Anterior cingulate cortex (tissue), 58 donors: Measurements from ENCODE around the gene MRPS5.

Experiments
- DNase-seq, 58 donors: peaks; one replicate each; lab custom pipeline; 2025; lab: John Stamatoyannopoulos, UW

The MRPS5 gene

DNA sequence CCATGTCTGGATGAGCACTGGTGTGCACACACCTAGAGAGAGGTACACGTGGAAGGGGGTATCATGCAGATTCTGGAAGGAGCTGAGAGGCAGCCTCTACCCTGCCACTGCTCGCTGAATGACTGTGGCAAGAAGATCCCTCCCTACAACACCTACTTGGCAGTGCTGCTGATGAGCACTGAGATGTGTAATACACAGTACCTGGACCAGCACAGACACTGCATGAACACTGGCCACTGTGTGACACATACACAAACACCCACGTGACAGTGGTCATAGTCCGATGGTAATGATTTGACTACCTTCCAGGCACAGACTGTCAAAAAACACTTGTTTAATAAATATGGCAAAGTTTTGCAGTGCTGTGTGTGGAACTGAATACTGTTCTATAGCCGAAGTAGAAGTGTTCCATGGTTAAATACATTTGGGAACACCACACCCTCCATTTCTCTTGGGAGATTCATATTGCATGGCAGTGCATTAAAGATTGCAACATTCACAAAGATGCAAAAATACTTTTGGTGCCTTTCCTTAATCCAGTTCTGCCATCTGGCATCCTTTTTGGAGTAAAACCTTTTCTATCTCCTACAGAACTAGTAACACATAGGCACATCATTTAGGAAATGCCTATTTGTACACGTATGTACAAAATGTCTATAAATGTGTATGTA lies 29.6 kb downstream of the MRPS5 start:
- DNase-seq = no peak

DNA sequence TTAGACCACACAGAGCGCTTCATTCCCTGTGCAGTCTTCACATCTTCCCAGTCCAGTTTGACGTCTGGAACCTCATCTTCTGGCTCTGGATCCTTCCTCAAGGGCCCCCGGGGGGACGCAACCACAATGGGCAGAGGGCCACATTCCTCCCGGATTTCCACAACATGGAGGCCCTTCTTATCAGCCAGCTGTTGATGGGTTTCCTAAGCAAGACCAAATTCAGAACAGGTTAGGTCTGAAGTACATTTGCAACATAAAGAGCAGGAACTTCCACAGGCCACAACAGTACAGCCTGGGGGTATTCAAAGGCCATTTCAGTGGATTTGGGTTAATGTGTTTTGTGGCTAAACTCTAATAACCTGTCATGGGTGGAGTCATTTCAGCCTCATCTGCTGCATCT lies 34.2 kb downstream of the MRPS5 start:
- no peak for DNase-seq

DNA sequence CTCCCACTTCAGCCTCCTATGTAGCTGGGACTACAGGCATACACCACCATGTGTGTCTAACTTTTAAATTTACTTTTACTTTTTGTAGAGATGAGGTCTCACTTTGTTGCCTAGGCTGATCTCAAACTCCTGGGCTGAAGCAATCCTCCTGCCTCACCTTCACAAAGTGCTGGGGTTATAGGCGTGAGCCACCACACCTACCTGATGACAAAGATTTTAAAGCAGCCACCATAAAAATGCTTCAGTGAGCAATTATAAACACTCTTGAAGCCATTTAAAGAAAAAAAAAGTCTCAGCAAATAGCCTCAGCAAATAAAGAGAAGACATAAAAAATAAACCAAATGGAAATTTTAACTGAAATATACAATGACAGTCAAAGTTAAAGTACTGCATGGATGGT lies 35.6 kb downstream of the MRPS5 start:
- no peak for DNase-seq

DNA sequence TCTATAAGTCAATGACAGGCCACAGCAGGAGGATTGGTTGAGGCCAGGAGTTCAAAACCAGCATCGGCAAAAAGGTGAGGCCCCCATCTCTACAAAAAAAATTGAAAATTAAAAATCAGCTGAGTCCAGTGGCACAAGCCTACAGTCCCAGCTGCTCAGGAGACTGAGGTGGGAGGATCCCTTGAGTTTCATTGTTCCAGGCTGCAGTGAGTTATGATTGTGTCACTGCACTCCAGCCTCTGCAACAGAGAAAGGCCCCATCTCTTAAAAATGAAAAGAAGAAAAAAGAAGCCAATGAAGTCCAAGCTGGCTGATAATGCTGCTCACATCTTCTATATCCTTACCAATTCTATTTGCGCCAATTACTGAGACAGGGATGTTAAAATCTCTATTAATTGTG lies 39.1 kb downstream of the MRPS5 start:
- no peak for DNase-seq

DNA sequence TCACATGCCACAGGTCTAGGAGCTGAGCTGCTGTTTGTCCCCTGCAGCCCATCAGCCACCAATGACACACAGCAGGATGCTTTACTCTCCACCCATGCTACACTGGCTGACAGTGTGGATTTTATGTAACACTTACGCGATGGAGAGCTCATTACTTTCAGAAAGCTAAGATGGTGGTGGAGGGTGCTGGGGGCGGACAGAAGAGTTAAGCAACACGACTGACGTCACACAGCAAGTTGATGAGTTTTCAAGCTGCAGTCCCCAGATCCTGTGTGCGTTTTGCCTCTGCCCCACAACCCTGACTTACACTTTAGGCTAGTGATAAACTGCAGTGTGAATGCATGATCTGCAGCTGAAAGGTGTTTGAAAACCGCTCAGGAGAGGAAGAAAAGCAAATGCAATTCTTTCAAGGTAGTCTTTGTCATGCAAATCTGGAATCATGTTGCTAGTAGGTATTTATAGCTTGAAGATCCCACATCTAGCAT lies 42.4 kb downstream of the MRPS5 start:
- peak in 1 of 58 donors; percentile 42 for DNase-seq

DNA sequence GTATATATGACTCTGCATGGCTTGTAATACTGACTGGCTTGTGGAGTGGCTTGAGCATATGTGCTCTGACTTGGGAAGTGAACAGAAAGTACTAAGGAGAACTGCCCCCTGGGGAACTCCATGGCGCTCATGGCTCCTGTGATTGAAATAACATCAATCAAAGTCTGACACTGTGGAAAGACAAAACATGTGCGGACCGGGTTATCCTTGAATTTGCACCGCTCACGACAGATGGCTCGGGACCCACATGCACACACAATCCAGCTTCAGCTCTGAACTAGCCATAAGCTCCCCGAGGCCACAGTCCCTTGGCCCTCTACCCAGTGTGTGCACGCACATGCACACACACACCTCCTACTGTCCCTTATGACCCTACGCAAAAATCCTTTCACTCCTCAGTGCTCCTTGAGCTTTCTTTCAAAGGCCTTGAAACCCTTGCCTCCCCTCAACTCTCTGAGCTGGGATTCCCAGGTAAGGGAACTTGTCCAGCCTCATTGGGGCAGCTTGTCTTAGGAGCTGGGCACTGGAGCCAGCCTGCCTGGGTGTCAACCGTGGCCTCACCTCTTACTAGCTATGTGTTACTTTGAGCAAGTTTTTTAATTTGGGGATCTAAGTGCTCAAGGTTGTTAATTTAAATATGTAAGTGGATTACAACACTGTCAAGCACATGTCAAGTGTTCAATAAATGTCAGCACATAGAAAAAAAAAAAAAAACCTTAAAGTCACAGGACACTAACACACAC lies 43.6 kb downstream of the MRPS5 start:
- DNase-seq = no peak

DNA sequence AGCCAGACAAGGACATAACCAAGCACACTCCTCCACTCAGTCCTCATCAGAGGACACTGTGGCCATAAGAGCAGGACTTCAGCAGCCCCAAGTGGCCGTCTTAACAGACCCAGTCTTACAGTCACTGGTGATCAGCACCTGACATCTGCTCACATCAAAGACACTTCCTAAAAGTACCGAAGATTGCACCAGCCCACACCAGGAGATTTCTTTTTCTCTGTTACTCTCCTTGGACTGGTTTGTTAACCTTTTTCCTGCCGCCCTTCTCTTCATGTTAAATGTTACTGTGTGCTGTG lies 44.1 kb downstream of the MRPS5 start:
- DNase-seq = peak in 8 of 58 donors; percentile 39 to 70 (median 52)

DNA sequence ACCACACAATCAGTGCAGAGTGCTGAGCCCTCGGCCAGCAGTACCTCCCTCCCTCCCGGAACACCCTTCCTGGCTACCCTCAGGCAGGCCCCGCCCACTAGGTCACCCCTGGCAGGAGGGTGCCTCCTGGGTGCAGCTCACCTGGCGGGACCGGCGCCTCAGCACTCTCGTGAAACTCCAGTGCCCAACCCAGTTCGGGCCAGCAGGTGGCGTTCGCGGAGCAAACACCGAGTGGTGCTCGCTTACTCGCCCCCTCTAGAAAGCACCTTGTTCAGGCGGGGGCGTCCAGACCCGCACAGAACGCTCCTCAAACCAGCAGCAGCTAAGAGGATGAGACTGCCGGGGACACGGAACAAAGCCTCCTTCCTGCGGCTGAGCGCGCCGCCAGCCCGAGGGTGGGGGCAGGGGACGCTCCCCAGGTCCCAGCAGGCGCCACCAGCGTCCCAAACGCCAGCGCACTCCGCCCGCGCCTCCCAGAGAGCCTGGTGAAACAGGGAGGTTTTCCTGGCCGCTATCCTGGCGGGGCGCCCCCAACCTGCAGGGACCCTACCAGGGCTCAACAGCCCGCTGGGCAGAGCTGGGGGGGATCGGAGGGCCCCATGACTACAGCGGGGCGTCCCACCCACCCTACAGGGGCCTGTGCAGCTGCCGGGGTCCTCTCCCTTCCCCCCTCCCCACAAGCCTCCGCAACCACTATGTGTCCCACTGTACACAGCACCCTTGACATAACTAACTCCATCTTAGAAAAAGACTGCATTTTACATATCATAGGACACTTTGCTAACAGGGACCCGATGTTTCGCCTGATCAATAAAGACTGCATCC lies 44.7 kb downstream of the MRPS5 start:
- peak in 46 of 58 donors; percentile 30 to 87 (median 66) for DNase-seq

DNA sequence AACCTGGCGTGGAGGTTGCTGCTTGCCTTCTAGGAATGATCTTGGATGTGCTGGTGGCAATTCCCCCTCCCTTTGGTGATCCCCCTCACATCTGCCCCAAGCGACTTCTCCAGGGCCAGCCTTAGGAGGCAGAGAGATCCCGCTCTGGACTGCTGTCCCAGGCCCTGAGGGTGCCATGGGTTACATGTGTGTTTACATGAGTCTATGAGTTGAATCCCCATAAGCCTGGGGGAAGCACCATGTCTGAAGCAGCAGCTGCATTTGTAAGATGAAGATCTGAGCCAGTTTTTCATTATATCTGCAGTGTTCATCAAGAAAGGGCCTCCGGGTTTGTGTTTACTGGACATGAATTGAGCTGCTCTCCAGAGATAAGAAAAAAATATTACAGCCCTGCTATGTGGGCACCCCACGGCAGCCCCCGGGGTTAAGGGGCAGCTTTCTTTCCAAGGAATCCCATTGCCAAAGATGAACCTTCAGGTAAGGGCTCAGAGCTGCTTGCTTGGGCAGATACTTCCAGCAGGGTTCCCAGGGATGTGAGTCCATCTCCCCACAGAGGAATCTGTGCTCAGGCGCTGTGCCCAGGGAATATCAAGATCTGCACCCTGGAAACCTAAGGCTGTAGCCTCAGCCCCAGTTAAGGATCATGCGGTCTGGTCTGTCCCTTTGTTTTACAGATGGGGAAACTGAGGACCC lies 46.0 kb downstream of the MRPS5 start:
- no peak for DNase-seq

DNA sequence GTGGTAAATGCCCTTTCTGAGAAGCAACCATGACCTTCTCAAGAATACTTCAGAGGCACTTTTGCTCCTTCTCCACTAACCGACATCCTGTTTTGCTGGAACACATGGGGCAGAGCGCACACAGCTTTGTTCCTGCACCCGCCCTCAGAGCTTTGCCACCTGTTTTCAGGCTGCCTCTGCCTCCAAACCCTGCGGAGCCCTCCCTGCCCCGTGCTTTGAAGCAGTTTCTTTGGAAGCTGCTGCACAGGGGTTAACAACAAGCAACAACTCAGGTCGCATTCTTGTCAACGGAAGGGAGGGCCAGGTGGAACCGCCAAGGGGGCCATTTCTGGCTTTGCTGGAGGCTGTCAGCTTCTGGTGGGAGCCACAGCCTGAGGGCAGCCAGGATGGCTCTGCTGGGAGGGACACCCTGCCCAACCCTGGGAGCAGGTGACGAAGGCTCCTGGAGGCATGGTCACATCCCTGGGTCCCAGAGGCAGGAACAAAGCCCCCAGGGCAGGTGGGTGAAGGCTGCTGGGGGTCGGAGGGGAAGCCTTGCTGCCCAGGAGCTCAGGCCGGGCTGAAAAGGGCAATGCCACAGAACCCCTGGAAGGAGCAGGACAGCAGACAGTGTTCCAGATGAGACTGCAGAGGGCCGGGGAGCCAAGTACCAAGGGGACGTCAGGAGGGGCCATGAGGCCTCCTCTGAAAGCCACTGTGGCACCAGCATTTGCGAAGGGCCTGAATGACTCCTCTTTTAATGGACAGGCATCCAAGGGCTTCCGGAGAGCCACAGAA lies 46.8 kb downstream of the MRPS5 start:
- DNase-seq = no peak

DNA sequence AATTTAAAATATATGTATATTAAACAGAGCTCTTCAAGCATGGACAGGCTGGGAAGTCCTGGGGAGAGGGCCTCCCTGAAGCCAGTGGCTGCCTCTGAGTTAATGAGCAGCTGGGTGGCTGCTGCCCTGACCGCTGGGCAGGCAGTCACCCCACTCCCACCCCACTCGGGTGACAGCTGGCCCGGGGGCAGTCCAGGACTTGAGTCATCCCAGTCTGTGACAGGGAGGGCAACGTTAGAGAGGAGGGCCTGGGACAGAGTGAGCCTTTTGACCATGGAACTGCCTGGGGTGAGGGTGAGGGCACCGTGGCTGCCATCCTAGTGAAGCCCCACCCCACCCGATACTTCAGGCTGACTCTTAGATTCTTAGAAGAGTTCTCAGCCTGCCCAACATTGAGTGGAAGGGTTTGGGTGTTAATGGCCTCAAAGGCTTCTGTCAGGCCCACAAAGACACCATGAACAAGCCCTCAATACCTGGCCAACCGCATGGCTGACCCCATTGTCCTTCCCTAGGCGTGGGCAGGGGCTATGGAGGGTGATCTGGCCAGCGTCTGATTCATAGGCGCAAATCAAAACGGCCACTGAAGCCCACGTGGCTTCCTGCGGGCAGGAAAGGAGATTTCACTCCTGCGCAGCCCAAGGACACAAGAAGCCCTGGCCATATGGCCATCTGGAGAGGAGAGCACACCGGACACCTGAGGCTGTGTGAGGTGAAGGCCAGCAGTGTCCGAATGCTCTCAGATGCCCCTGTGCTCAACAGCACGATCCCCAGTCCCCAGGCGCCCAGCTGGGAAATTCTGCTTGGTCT lies 47.5 kb downstream of the MRPS5 start:
- peak in 41 of 58 donors; percentile 36 to 90 (median 70) for DNase-seq

DNA sequence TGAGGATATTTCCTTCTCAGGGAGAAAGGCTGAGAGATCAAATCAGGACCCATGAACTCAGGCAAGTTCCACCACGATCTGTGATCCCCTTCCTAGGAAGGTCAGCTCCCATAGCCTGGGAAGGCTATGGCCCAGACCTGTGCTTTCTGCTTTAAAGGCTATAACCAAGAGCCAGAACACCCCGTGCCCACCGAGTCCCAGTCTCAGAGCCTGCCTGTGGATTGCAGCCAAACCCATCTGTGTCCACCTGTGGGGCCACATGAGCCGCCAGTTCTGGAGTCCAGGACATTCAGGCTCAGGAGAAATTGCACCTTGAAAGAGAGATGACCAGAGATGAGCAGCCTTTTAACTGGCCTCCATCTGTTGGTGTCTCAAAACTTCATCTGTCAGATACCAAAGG lies 49.2 kb downstream of the MRPS5 start:
- DNase-seq = no peak

DNA sequence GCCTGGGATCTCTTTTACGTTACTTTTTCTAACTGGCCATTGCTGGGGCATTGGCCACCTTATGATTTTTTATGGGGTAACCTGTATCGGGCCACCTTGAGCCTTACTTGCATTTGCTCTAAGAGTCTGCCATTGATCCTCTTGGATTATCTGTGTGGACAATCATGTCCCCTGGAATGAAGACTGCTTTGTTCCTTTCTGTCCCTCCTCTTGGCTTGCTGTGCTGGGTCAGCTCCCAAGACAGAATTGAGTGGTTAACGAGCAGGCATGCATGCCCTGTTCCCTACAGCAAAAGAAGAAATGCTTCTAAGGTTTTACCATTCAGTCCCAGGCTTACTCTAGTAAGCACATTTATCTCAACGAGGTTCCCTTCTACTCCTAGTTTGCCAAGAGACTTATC lies 49.8 kb downstream of the MRPS5 start:
- DNase-seq = peak in 3 of 58 donors; percentile 39 to 49 (median 39)

DNA sequence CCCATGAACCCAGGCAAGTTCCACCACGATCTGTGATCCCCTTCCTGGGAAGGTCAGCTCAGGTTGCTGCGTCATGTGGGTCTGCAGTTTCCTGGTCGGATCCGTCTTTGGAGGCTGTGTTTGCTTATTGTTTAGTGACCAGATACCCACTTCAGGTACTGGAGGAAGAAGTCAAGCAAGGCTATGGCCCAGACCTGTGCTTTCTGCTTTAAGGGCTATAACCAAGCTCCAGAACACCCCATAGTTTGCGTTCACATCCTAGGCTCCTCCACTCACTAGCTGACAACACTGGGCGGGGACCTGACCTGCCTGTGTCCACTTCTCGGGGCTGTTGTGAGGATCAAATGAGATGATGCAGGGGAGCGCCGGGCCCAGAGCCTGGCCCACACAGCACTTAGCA lies 52.1 kb downstream of the MRPS5 start:
- no peak for DNase-seq

DNA sequence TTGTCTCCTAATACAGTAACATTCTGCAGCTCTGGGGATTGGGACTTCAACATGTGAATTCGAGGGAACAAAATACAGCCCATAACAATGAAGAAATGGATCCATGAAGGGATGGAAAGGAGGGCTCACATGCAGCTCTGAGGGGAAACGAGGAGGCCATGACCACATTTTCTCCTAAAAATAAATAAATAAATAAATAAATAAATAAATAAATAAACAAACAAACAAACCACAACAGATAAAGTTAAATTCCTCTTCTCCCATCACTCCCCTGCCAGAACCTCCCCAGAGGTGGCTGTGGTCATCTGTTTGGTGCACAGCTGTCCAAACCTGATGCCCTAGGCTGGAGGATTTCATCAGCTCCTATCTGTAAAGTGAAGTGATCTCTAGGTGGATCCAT lies 53.4 kb downstream of the MRPS5 start:
- no peak for DNase-seq

DNA sequence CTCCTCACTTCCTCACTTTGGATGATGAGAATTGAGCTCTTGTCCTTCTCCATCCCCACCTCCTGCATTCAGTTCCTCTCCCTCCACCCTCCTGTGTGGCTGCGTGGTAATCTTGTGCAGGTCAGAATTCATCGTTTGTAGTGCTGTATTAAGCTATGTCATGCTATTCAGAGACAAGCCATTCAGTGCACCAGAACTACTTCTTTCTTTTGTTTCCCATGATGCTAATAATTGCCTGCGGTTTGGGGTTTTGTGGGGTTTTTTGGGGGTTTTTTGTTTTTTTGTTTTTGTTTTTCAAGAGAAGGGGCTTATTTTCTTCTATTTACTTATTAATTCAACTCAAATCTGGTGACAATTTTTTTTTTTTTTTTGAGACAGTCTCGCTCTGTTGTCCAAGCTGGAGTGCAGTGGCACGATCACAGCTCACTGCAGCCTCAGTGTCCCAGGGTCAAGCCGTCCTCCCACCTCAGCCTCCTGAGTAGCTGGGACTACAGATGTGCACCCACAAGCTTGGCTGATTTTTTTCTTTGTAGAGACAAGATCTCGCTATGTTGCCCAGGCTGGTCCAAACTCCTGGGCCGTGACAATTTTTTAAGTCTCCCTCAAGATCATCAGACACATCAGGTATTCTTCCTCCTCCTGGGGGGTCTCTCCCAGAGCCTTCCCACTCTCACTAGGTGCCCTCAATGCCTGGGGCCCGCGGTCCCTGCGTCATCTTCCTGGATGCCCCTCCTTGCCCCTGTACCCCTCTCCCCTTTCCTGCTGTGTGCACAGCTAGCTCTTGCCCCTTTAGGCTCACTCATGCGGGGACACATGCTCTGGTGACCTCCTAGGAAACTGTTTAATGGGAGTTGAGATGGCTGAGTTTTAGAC lies 58.3 kb downstream of the MRPS5 start:
- no peak for DNase-seq

DNA sequence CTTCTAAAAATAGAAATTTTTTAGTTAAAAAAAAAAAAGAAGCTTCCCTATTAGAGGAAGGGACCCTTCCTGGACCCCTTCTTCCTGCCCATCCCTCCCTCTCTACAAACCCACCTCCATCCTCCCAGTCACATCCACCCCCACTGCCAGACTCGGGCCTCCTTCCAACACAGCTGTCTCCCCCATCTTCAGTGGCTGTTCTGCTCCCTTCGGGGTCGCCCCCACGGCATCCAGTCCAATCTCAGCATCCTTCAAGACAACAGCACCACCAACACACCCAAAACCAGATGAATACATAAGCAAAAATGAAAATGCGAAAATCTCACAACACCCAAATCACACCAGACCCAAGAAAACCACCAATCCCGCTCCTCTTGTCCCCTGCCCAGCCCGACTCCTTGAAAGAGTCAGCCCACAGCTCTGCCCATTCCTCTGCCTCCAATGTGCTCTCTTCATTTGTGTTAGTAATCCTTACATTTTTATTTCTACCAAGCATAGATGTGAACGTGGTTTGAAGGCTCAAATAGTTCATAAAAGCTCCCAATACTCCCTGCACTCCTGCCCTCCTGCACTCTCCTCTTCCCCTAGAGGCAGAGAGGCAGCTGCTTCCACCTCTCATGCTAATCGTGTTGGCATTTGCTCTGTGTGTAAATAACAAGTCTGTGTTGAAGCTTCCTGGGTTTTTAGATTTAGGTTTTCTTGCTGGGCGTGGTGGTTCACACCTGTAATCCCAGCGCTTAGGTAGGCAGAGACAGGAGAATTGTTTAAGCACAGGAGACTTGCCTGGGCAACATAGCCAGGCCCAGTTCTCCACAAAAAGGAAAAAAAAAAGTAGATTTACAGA lies 59.1 kb downstream of the MRPS5 start:
- no peak for DNase-seq
